IMR-90 (cell line): Measurements from ENCODE around the gene MAP3K3. TPM values are rescaled to one million over a fixed set of nuclear protein-coding genes. Genes with fewer than 3 reads are reported as not detected.

Experiments used
- ATAC-seq: fragments of 200-7000 bp; cut with Tn5 transposase; 2 replicates; pipeline ENCODE4 v1.9.1; 2020; ENCODE audit warnings: low read depth, mild to moderate bottlenecking, moderate library complexity
- BruUV-seq: library from RNA; stranded (reverse); fragments of 400-500 nt; replicated peaks from 2 replicates; lab custom pipeline; 2021; lab: Mats Ljungman, UMichigan
- CTCF ChIA-PET: fragments of 300-600 bp; formaldehyde crosslinking; extraction: SDS; loops from one replicate; lab custom pipeline; 2021; ENCODE audit warnings: antibody characterized with exemption; lab: Yijun Ruan, JAX
- POLR2A ChIA-PET: fragments of 300-600 bp; sonication (Branson Sonifier 250); formaldehyde crosslinking; loops from one replicate; lab custom pipeline; 2022; ENCODE audit warnings: antibody characterized with exemption; ENCODE audit not compliant: unreplicated experiment; lab: Charles Lee
- DNase-seq: peaks from one replicate; pipeline ENCODE4 v3.0.0; 2013
- H2AFZ ChIP-seq: replicated peaks from 2 replicates; pipeline ENCODE3; 2013; ENCODE audit warnings: low read length, mild to moderate bottlenecking; ENCODE audit not compliant: poor library complexity
- H2AK5ac ChIP-seq: 2 replicates; pipeline ENCODE4 v1.6.1; 2013; ENCODE audit warnings: low read depth, low read length, inconsistent platforms
- H2AK9ac ChIP-seq: replicated peaks from 2 replicates; pipeline ENCODE3; 2013; ENCODE audit warnings: mild to moderate bottlenecking, low read depth, low read length, moderate library complexity; ENCODE audit not compliant: poor library complexity
- H2BK120ac ChIP-seq: 2 replicates; pipeline ENCODE4 v1.6.1; 2013; ENCODE audit warnings: low read depth, low read length, inconsistent platforms
- H2BK15ac ChIP-seq: 3 replicates; pipeline ENCODE4 v1.6.1; 2013; ENCODE audit warnings: low read depth, low read length, inconsistent platforms
- H2BK20ac ChIP-seq: 2 replicates; pipeline ENCODE4 v1.6.1; 2013; ENCODE audit warnings: low read depth, mild to moderate bottlenecking, inconsistent platforms, low read length, moderate library complexity
- H2BK5ac ChIP-seq: 2 replicates; pipeline ENCODE4 v1.6.1; 2013; ENCODE audit warnings: mild to moderate bottlenecking, low read depth, low read length, inconsistent platforms; ENCODE audit not compliant: poor library complexity, severe bottlenecking
- H3K14ac ChIP-seq: replicated peaks from 2 replicates; pipeline ENCODE4 v1.6.1; 2013; ENCODE audit warnings: low read depth, low read length, inconsistent platforms
- H3K18ac ChIP-seq: 2 replicates; pipeline ENCODE4 v1.6.1; 2013; ENCODE audit warnings: low read depth, low read length, control low read depth
- H3K23ac ChIP-seq: 2 replicates; pipeline ENCODE4 v1.6.1; 2013; ENCODE audit warnings: low read depth, low read length, inconsistent platforms
- H3K27ac ChIP-seq: 2 replicates; pipeline ENCODE4 v1.5.1; 2013; ENCODE audit warnings: mild to moderate bottlenecking, control low read depth, low read length; ENCODE audit not compliant: insufficient read depth
- H3K27me3 ChIP-seq: 2 replicates; pipeline ENCODE4 v1.6.1; 2013; ENCODE audit warnings: low read length; ENCODE audit not compliant: control insufficient read depth, insufficient read depth
- H3K36me3 ChIP-seq: 2 replicates; pipeline ENCODE4 v1.6.1; 2013; ENCODE audit warnings: low read length, mixed read lengths; ENCODE audit not compliant: control insufficient read depth, insufficient read depth
- H3K4ac ChIP-seq: 2 replicates; pipeline ENCODE4 v1.6.1; 2013; ENCODE audit warnings: low read depth, low read length, inconsistent platforms
- H3K4me1 ChIP-seq: 2 replicates; pipeline ENCODE4 v1.6.1; 2013; ENCODE audit warnings: low read length, mixed read lengths; ENCODE audit not compliant: control insufficient read depth, insufficient read depth
- H3K4me2 ChIP-seq: 2 replicates; pipeline ENCODE4 v1.6.1; 2013; ENCODE audit warnings: low read depth, mild to moderate bottlenecking, control low read depth, low read length, moderate library complexity
- H3K4me3 ChIP-seq: 2 replicates; pipeline ENCODE4 v1.5.1; 2013; ENCODE audit warnings: low read depth, mild to moderate bottlenecking, control low read depth, low read length, moderate library complexity; ENCODE audit not compliant: insufficient read depth
- H3K56ac ChIP-seq: 2 replicates; pipeline ENCODE4 v1.6.1; 2013; ENCODE audit warnings: low read length, inconsistent platforms; ENCODE audit not compliant: insufficient read depth; ENCODE audit errors: extremely low read depth
- H3K79me1 ChIP-seq, 2 experiments: 2 replicates each; pipeline ENCODE4 v1.6.1; 2013; ENCODE audit warnings: low read length in 2 of 2, inconsistent platforms in 1 of 2, low read depth in 1 of 2
- H3K9ac ChIP-seq: 2 replicates; pipeline ENCODE4 v1.6.1; 2013; ENCODE audit warnings: low read depth, low read length, control low read depth
- H3K9me1 ChIP-seq: 2 replicates; pipeline ENCODE4 v1.6.1; 2013; ENCODE audit warnings: low read length, inconsistent platforms; ENCODE audit not compliant: insufficient read depth
- H3K9me3 ChIP-seq: 2 replicates; pipeline ENCODE4 v1.6.1; 2013; ENCODE audit warnings: low read length; ENCODE audit not compliant: control insufficient read depth, insufficient read depth
- H4K20me1 ChIP-seq: 2 replicates; pipeline ENCODE4 v1.6.1; 2013; ENCODE audit warnings: low read length, inconsistent platforms; ENCODE audit not compliant: insufficient read depth
- H4K5ac ChIP-seq: 2 replicates; pipeline ENCODE4 v1.6.1; 2013; ENCODE audit warnings: mild to moderate bottlenecking, low read depth, low read length, control low read depth
- H4K8ac ChIP-seq, 2 experiments: 2 replicates each; pipeline ENCODE4 v1.6.1; 2013; ENCODE audit warnings: low read depth in 2 of 2, low read length in 2 of 2, control low read depth in 1 of 2, inconsistent platforms in 1 of 2
- H4K91ac ChIP-seq: 2 replicates; pipeline ENCODE4 v1.6.1; 2013; ENCODE audit warnings: low read depth, low read length, inconsistent platforms; ENCODE audit not compliant: insufficient read depth
- MAFK ChIP-seq: IDR thresholded peaks from 2 replicates; pipeline ENCODE4 v1.6.1; 2012; ENCODE audit warnings: low read depth, low read length, improper control_type of control experiment
- POLR2A ChIP-seq: IDR thresholded peaks from 2 replicates; pipeline ENCODE4 v1.6.1; 2012; ENCODE audit warnings: mild to moderate bottlenecking, low read depth, low read length
- RCOR1 ChIP-seq: IDR thresholded peaks from 2 replicates; pipeline ENCODE4 v1.6.1; 2012; ENCODE audit warnings: mild to moderate bottlenecking, low read length, improper control_type of control experiment; ENCODE audit not compliant: insufficient replicate concordance
- WGBS, 2 experiments: methylation state at CpG; one replicate each; pipeline versions ENCODE4 v1.1.5 to v1.1.7; 2013; ENCODE audit warnings: missing lambda C conversion rate in 2 of 2; ENCODE audit not compliant: insufficient read length in 1 of 2; ENCODE audit errors: extremely low coverage in 2 of 2; 5-methylcytosine and 5-hydroxymethylcytosine counted together
- dilution Hi-C: fragments of 300-500 bp; cut with HindIII; formaldehyde crosslinking; loops from one replicate; pipeline ENCODE4 v1.14.3; 2018; ENCODE audit warnings: low sequenced_read_pairs; ENCODE audit not compliant: unreplicated experiment
- in situ Hi-C: fragments of 300-500 bp; cut with MboI; formaldehyde crosslinking; loops from 3 replicates; pipeline ENCODE4 v1.14.3; 2019; ENCODE audit warnings: low sequenced_read_pairs, inconsistent platforms, mixed read lengths
- intact Hi-C: fragments of 100-400 bp; cut with micrococcal nuclease; formaldehyde crosslinking; loops from 2 replicates; pipeline ENCODE4 v1.10.0; 2022
- polyA plus RNA-seq, 3 experiments: library from polyadenylated mRNA; depleted of rRNA; stranded (reverse); fragments of >200 nt; gene quantifications; 2 replicates each; pipeline ENCODE4 v1.2.3, GENCODE V29; 2012; ENCODE audit warnings: low replicate concordance in 1 of 3
- total RNA-seq: library from RNA; depleted of rRNA; stranded (reverse); fragments of >200 nt; gene quantifications from 2 replicates; pipeline ENCODE4 v1.2.3, GENCODE V29; 2012

The MAP3K3 gene
- total and polyA plus RNA-seq, 2 of the 4 experiments (the other 2 are of a cell fraction), result 19.1 to 25.6 TPM

DNA sequence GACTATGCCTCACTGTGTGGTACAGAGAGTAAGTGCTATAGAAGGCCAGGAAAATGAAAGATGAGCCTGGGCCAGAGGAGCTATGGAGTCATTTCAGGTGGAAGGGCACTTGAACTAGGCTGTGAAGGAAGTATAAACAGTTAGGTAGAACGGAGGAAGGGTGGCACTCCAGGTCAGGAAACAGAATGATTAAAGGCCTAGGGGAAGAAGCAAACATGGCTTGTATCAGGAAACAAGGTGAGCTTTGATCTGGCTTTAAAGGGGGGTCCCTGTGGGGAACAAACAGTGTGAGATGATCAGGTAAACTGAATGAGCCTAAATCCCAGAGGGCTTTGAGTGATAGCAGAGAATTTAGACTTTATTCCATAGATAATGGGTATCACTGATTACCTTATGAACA, 16.9 kb downstream of the MAP3K3 start:
- intact Hi-C loops, result no loop called here
- Histone ChIP-seq H3K9ac (no peak overlapping the region), H2AFZ (no peak overlapping the region), H3K9me1 (peaks cover 15% of the 10 kb centered on the region; the same call in 1 of the 2 replicates), H2BK120ac (no peak overlapping the region), H3K14ac (no peak overlapping the region), H3K56ac (no peak overlapping the region), H3K27me3 (no peaks in the 10 kb centered on the region), H3K4me3 (no peak overlapping the region), H3K27ac (no peak overlapping the region), H2BK20ac (no peak overlapping the region), H3K79me1 (peaks cover 3 to 11% of the 10 kb centered on the region in 2 experiments; a peak in 2 of 4 replicates), H2BK15ac (no peak overlapping the region), H3K4ac (no peak overlapping the region), H3K23ac (no peak overlapping the region), H4K8ac (no peak overlapping the region), H3K18ac (no peak overlapping the region), H4K5ac (no peak overlapping the region), H3K4me2 (no peak overlapping the region), H4K20me1 (0 out of 2 replicates have a peak, but pooled peaks cover 3% of the 10 kb centered on the region), H2AK9ac (no peak overlapping the region), H3K9me3 (no peaks in the 10 kb centered on the region), H3K36me3 (peaks cover 8% of the 10 kb centered on the region), H3K4me1 (peaks cover 5% of the 10 kb centered on the region), H4K91ac (no peak overlapping the region), H2BK5ac (no peak overlapping the region), H2AK5ac (no peak overlapping the region)
- TF ChIP-seq MAFK (no peak), RCOR1 (no peak), POLR2A (no peak)
- in situ Hi-C loops, result no loop called here
- ChIA-PET POLR2A (no interaction called here), CTCF (no interaction called here)
- no TSS peak for BruUV-seq
- dilution Hi-C loops, result no loop called here
- ATAC-seq (no peak), DNase-seq (no peak)
- WGBS, 2 experiments, result 17% methylated on average over 1 of the region's 1 CpG; no CpG with 5 or more reads in 1 of the 2 experiments
